HEK293 (cell line): ENCODE measurements around the gene ATP5ME.

Experiments used
- CTCF ChIA-PET: fragments of 350-600 bp; formaldehyde crosslinking; extraction: SDS; loops from one replicate; lab custom pipeline; 2021; ENCODE audit warnings: antibody characterized with exemption; lab: Yijun Ruan, JAX
- POLR2A ChIA-PET: fragments of 300-600 bp; formaldehyde crosslinking; extraction: SDS; loops from one replicate; lab custom pipeline; 2020; ENCODE audit warnings: antibody characterized with exemption, inconsistent platforms; lab: Yijun Ruan, JAX
- H3K27ac ChIP-seq: fragments of 200-500 bp; sonication (Bioruptor generic); 2 replicates; pipeline ENCODE4 v1.5.1; 2014; ENCODE audit warnings: low read depth, low read length, control low read depth, inconsistent platforms; ENCODE audit errors: extremely low read depth
- H3K36me3 ChIP-seq, 2 experiments: fragments of 200-500 bp in 1 of 2; sonication (Bioruptor generic) in 1 of 2; 1 replicate in 1 of 2; 2 replicates in 1 of 2; pipeline ENCODE4 v1.5.1; 2014 to 2017; ENCODE audit warnings: inconsistent platforms in 2 of 2, low read length in 2 of 2; ENCODE audit not compliant: control insufficient read depth in 2 of 2, insufficient read depth in 1 of 2
- H3K4me1 ChIP-seq: fragments of 200-500 bp; sonication (Bioruptor generic); 2 replicates; pipeline ENCODE4 v1.5.1; 2014; ENCODE audit warnings: mild to moderate bottlenecking, low read length, inconsistent platforms; ENCODE audit not compliant: control insufficient read depth, insufficient read depth
- H3K4me3 ChIP-seq: 2 replicates; pipeline ENCODE4 v1.5.1; 2011; ENCODE audit warnings: low read depth, mild to moderate bottlenecking, control low read depth, low read length, moderate library complexity
- H3K9me3 ChIP-seq: fragments of 200-500 bp; sonication (Bioruptor generic); 2 replicates; pipeline ENCODE4 v1.5.1; 2014; ENCODE audit warnings: low read depth, low read length, inconsistent platforms; ENCODE audit not compliant: control insufficient read depth, insufficient read depth
- BCL11A ChIP-seq: fragments of 450-650 bp; formaldehyde crosslinking; IDR thresholded peaks from 2 replicates; pipeline ENCODE4 v1.5.1; 2016; ENCODE audit warnings: low read depth, missing biosample characterization, missing genetic modification characterization
- EGR2 ChIP-seq: fragments of 450-650 bp; formaldehyde crosslinking; IDR thresholded peaks from 2 replicates; pipeline ENCODE4 v1.5.1; 2016; ENCODE audit warnings: low read depth, missing biosample characterization, missing genetic modification characterization
- GLI2 ChIP-seq: fragments of 450-650 bp; formaldehyde crosslinking; IDR thresholded peaks from 2 replicates; pipeline ENCODE4; 2017; ENCODE audit warnings: missing biosample characterization, missing genetic modification characterization, low read depth, borderline replicate concordance
- GLIS2 ChIP-seq: fragments of 450-650 bp; formaldehyde crosslinking; IDR thresholded peaks from 2 replicates; pipeline ENCODE4 v1.5.1; 2016; ENCODE audit warnings: missing biosample characterization, missing genetic modification characterization
- KLF1 ChIP-seq: fragments of 450-650 bp; formaldehyde crosslinking; IDR thresholded peaks from 2 replicates; pipeline ENCODE4 v1.5.1; 2016; ENCODE audit warnings: missing biosample characterization, missing genetic modification characterization
- KLF10 ChIP-seq: fragments of 450-650 bp; IDR thresholded peaks from 2 replicates; pipeline ENCODE4 v1.5.1; 2018; ENCODE audit warnings: missing biosample characterization, mild to moderate bottlenecking, missing genetic modification characterization
- KLF9 ChIP-seq: fragments of 450-650 bp; formaldehyde crosslinking; IDR thresholded peaks from 2 replicates; pipeline ENCODE4 v1.5.1; 2016; ENCODE audit warnings: missing biosample characterization, missing genetic modification characterization, low read depth
- OSR2 ChIP-seq: fragments of 450-650 bp; formaldehyde crosslinking; IDR thresholded peaks from 2 replicates; pipeline ENCODE4 v1.5.1; 2016; ENCODE audit warnings: missing biosample characterization, missing genetic modification characterization
- PATZ1 ChIP-seq: fragments of 450-650 bp; formaldehyde crosslinking; IDR thresholded peaks from 2 replicates; pipeline ENCODE4 v1.5.1; 2016; ENCODE audit warnings: missing biosample characterization, missing genetic modification characterization
- PRDM10 ChIP-seq: fragments of 450-650 bp; formaldehyde crosslinking; IDR thresholded peaks from 2 replicates; pipeline ENCODE4 v1.5.1; 2016; ENCODE audit warnings: missing biosample characterization, missing genetic modification characterization
- SP2 ChIP-seq: fragments of 450-650 bp; formaldehyde crosslinking; IDR thresholded peaks from 2 replicates; pipeline ENCODE4 v1.5.1; 2016; ENCODE audit warnings: missing biosample characterization, missing genetic modification characterization
- SP3 ChIP-seq: fragments of 450-650 bp; formaldehyde crosslinking; IDR thresholded peaks from 2 replicates; pipeline ENCODE4 v1.5.1; 2016; ENCODE audit warnings: missing biosample characterization, missing genetic modification characterization
- WT1 ChIP-seq: fragments of 450-650 bp; formaldehyde crosslinking; IDR thresholded peaks from 2 replicates; pipeline ENCODE4 v1.5.1; 2016; ENCODE audit warnings: missing biosample characterization, missing genetic modification characterization
- ZFHX2 ChIP-seq: fragments of 450-650 bp; formaldehyde crosslinking; conservative IDR thresholded peaks from 2 replicates; pipeline ENCODE4 v1.5.1; 2016; ENCODE audit warnings: missing biosample characterization, missing genetic modification characterization
- ZFP41 ChIP-seq: fragments of 450-650 bp; formaldehyde crosslinking; IDR thresholded peaks from 2 replicates; pipeline ENCODE4 v1.5.1; 2016; ENCODE audit warnings: missing biosample characterization, missing genetic modification characterization, borderline replicate concordance
- ZNF335 ChIP-seq: fragments of 450-650 bp; formaldehyde crosslinking; conservative IDR thresholded peaks from 2 replicates; pipeline ENCODE4 v1.5.1; 2016; ENCODE audit warnings: missing biosample characterization, missing genetic modification characterization
- ZNF433 ChIP-seq: fragments of 450-650 bp; formaldehyde crosslinking; IDR thresholded peaks from 2 replicates; pipeline ENCODE4 v1.5.1; 2016; ENCODE audit warnings: missing biosample characterization, missing genetic modification characterization, low read depth
- ZNF521 ChIP-seq: fragments of 450-650 bp; formaldehyde crosslinking; IDR thresholded peaks from 2 replicates; pipeline ENCODE4 v1.5.1; 2017; ENCODE audit warnings: missing biosample characterization, mild to moderate bottlenecking, missing genetic modification characterization
- ZNF571 ChIP-seq: fragments of 450-650 bp; formaldehyde crosslinking; IDR thresholded peaks from 2 replicates; pipeline ENCODE4 v1.5.0; 2017; ENCODE audit warnings: missing biosample characterization, missing genetic modification characterization
- ZNF580 ChIP-seq: fragments of 450-650 bp; formaldehyde crosslinking; IDR thresholded peaks from 2 replicates; pipeline ENCODE4 v1.5.1; 2016; ENCODE audit warnings: missing biosample characterization, missing genetic modification characterization
- ZNF791 ChIP-seq: fragments of 450-650 bp; formaldehyde crosslinking; IDR thresholded peaks from 2 replicates; pipeline ENCODE4 v1.5.1; 2016; ENCODE audit warnings: missing biosample characterization, missing genetic modification characterization
- TF ChIP-seq, protein P1 (sequence below): fragments of 450-650 bp; formaldehyde crosslinking; IDR thresholded peaks from 2 replicates; pipeline ENCODE4 v1.5.1; 2016; ENCODE audit warnings: missing biosample characterization, missing genetic modification characterization, borderline replicate concordance

Gene ATP5ME

GRCh38 chr4:680928-681645 is 7.0 kb upstream of the ATP5ME start:
- H3K36me3 ChIP-seq, result peaks cover 0 to 2% of the 10 kb centered on the region in 2 experiments; a peak in 1 of 3 replicates
- TF ChIP-seq GLIS2 (tag by site-specific recombination) (peak; percentile 65), PATZ1 (peak; percentile 58), KLF9 (peak; percentile 58), PRDM10 (tag by site-specific recombination) (0 out of 2 replicates have a peak, but pooled peaks have one; percentile 12), GLI2 (tag by site-specific recombination) (no peak), KLF1 (tag by site-specific recombination) (peak; percentile 69), ZNF335 (tag by site-specific recombination) (peak; percentile 93), KLF10 (tag by site-specific recombination) (peak; percentile 21; the same call in 1 of the 2 replicates), SP3 (peak; percentile 80), SP2 (peak; percentile 52), ZNF571 (no peak), ZFP41 (tag by site-specific recombination) (no peak), ZNF580 (tag by site-specific recombination) (no peak)
- TF ChIP-seq, protein P1, sequence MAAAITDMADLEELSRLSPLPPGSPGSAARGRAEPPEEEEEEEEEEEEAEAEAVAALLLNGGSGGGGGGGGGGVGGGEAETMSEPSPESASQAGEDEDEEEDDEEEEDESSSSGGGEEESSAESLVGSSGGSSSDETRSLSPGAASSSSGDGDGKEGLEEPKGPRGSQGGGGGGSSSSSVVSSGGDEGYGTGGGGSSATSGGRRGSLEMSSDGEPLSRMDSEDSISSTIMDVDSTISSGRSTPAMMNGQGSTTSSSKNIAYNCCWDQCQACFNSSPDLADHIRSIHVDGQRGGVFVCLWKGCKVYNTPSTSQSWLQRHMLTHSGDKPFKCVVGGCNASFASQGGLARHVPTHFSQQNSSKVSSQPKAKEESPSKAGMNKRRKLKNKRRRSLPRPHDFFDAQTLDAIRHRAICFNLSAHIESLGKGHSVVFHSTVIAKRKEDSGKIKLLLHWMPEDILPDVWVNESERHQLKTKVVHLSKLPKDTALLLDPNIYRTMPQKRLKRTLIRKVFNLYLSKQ, result no peak
- peak overlapping the region; percentile 32 for H3K4me3 ChIP-seq
- ChIA-PET CTCF (no interaction called here), POLR2A (no interaction called here)
- no peak overlapping the region for H3K27ac ChIP-seq
- no peaks in the 10 kb centered on the region; the same call in 1 of the 2 replicates for H3K4me1 ChIP-seq
- H3K9me3 ChIP-seq, result no peaks in the 10 kb centered on the region

DNA sequence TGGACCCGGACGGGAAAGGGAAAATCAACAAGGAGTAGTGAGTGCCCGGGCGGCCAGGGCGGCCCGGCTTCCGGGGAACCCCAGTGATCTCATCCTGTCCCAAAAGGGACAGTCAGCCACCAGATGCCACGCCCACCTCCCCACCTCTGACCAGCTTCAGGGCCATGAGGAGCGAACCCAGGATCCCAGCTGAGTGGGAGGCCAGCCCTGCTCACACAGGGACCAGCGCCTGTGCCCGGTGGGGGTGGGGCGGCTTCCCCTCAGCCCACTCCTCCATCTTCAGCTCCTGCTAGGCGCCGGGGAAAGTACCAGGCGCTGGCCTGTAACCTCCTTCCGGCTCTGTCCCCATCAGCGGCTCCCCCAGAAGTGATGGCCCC is 6.5 kb upstream of the ATP5ME start:
- peaks cover under 1% of the 10 kb centered on the region; the same call in 1 of the 2 replicates for H3K4me1 ChIP-seq
- no peak overlapping the region for H3K27ac ChIP-seq
- ChIA-PET CTCF (interaction anchor here (0.8 kb wide), 1 partner anchor 171 kb away, joined by 4 read pairs; no protein-coding TSS in a partner anchor), POLR2A (no interaction called here)
- no peak for TF ChIP-seq ZNF791
- no peak for TF ChIP-seq ZNF433 (tag by site-specific recombination)
- TF ChIP-seq KLF9, result peak; percentile 49
- no peak for TF ChIP-seq ZNF521 (tag by site-specific recombination)
- TF ChIP-seq BCL11A (tag by site-specific recombination), result no peak
- peak; percentile 45 for TF ChIP-seq ZFHX2
- no peak for TF ChIP-seq OSR2 (tag by site-specific recombination)
- no peak for TF ChIP-seq WT1
- 0 out of 2 replicates have a peak, but pooled peaks have one; percentile 10 for TF ChIP-seq EGR2 (tag by site-specific recombination)
- H3K4me3 ChIP-seq, result no peak overlapping the region
- peaks cover 0 to 7% of the 10 kb centered on the region in 2 experiments; a peak in 1 of 3 replicates for H3K36me3 ChIP-seq
- no peaks in the 10 kb centered on the region for H3K9me3 ChIP-seq
